GM12875 (cell line): ENCODE results near the gene SH3GLB1.

Experiments
- H3K4me3 ChIP-seq: one replicate; pipeline ENCODE4 v1.5.1; 2011; ENCODE audit warnings: low read depth, low read length, control low read depth
- CTCF ChIP-seq: IDR thresholded peaks from 2 replicates; pipeline ENCODE4 v1.5.1; 2011; ENCODE audit warnings: low read depth, mild to moderate bottlenecking, control low read depth, inconsistent platforms, low read length, moderate library complexity, borderline replicate concordance; ENCODE audit not compliant: insufficient read depth

SH3GLB1 gene

DNA sequence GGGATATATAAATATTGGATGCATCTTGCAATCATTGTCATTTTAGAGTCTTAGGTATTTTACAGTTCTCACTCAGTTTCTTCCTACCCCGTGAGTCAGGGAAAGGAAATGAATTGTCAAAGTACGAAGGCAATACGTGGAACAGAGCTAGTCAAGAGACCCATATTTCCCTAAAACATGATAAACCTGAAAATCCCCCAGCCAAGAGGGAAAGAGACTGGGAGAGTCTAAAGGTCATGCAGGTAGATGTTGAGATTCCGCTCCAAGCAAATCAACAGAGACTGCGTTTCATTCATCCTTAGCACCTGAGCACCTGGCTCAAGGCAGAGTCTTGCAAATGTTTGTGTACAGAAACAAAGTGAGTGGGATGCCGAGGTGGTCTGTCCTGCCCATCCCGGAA, 58.0 kb downstream of the SH3GLB1 start:
- TF ChIP-seq CTCF: no peak
- no peak overlapping the region for H3K4me3 ChIP-seq

GRCh38 chr1:86764523-86764922, 60.1 kb downstream of the SH3GLB1 start:
- TF ChIP-seq CTCF: no peak
- no peak overlapping the region for H3K4me3 ChIP-seq

- no peak for TF ChIP-seq CTCF
- no peak overlapping the region for H3K4me3 ChIP-seq
Observed at GRCh38 chr1:86765073-86765472, 60.7 kb downstream of the SH3GLB1 start.

- no peak overlapping the region for H3K4me3 ChIP-seq
- no peak for TF ChIP-seq CTCF
Observed at GRCh38 chr1:86765674-86766073, 61.3 kb downstream of the SH3GLB1 start.

GRCh38 chr1:86768554-86768953, 64.2 kb downstream of the SH3GLB1 start:
- H3K4me3 ChIP-seq: no peak overlapping the region
- no peak for TF ChIP-seq CTCF

GRCh38 chr1:86769065-86769464, 64.7 kb downstream of the SH3GLB1 start:
- H3K4me3 ChIP-seq: no peak overlapping the region
- TF ChIP-seq CTCF: no peak

- TF ChIP-seq CTCF: no peak
- H3K4me3 ChIP-seq: no peak overlapping the region
Observed at GRCh38 chr1:86773341-86774288, 69.2 kb downstream of the SH3GLB1 start.
